GM18517 (cell line): ENCODE measurements around the gene CBLN4.

Experiments used
- ATAC-seq: cut with Tn5 transposase; IDR thresholded peaks from one replicate; pipeline ENCODE4 v1.9.1; 2021; ENCODE audit warnings: mild to moderate bottlenecking, moderate library complexity; ENCODE audit not compliant: unreplicated experiment

Gene CBLN4

GRCh38 chr20:56005389-56005715, at the start of gene CBLN4:
Gene CBLN4, minus strand, starts transcription at chr20:56005519. Its CDS starts 1,348 bp downstream, at chr20:56004171.
- no peak for ATAC-seq

GRCh38 chr20:56043227-56043626, 37.9 kb upstream of the CBLN4 start:
- ATAC-seq, result no peak

- ATAC-seq, result no peak
These were observed 26.9 kb upstream of the CBLN4 start for GRCh38 chr20:56032251-56032650.

- ATAC-seq, result no peak
These were observed 13.4 kb upstream of the CBLN4 start for GRCh38 chr20:56018716-56019115.

GRCh38 chr20:56018194-56018593, 12.9 kb upstream of the CBLN4 start:
- ATAC-seq, result no peak

- ATAC-seq, result no peak
These were observed 12.2 kb upstream of the CBLN4 start for GRCh38 chr20:56017560-56017959.

- ATAC-seq, result no peak
These were observed 9.7 kb upstream of the CBLN4 start for GRCh38 chr20:56014998-56015397.

GRCh38 chr20:56014151-56014550, 8.8 kb upstream of the CBLN4 start:
- no peak for ATAC-seq

- no peak for ATAC-seq
These were observed 519 bp downstream of the CBLN4 start for GRCh38 chr20:56004611-56005388.

GRCh38 chr20:56004007-56004406, 1.3 kb downstream of the CBLN4 start:
- ATAC-seq, result no peak

- ATAC-seq, result no peak
These were observed 2.2 kb downstream of the CBLN4 start for GRCh38 chr20:56002908-56003800.

GRCh38 chr20:56001890-56002289, 3.4 kb downstream of the CBLN4 start:
- no peak for ATAC-seq

GRCh38 chr20:56001106-56001785, 4.1 kb downstream of the CBLN4 start:
- no peak for ATAC-seq

- no peak for ATAC-seq
These were observed 26.8 kb downstream of the CBLN4 start for GRCh38 chr20:55978550-55978949.

- no peak for ATAC-seq
These were observed 27.4 kb downstream of the CBLN4 start for GRCh38 chr20:55977690-55978459.

- no peak for ATAC-seq
These were observed 30.7 kb downstream of the CBLN4 start for GRCh38 chr20:55974491-55975202.

- ATAC-seq, result no peak
These were observed 40.5 kb downstream of the CBLN4 start for GRCh38 chr20:55964790-55965189.

- ATAC-seq, result no peak
These were observed 43.7 kb downstream of the CBLN4 start for GRCh38 chr20:55961376-55962330.

- no peak for ATAC-seq
These were observed 52.1 kb downstream of the CBLN4 start for GRCh38 chr20:55953201-55953600.
